Hepatocyte (in vitro differentiated cells): ENCODE data around the gene FNDC1. TPM values are rescaled to one million over a fixed set of nuclear protein-coding genes. Genes with fewer than 3 reads are reported as not detected.

Experiments
- DNase-seq: peaks from one replicate; pipeline ENCODE4 v3.0.0-alpha.2; 2016; ENCODE audit warnings: low spot score
- H2AFZ ChIP-seq: fragments of 200-600 bp; sonication (generic); 2 replicates; pipeline ENCODE4 v1.6.0; 2016; ENCODE audit warnings: antibody characterized with exemption, mild to moderate bottlenecking
- H3K27ac ChIP-seq: fragments of 200-600 bp; sonication (generic); 2 replicates; pipeline ENCODE4 v1.5.1; 2016; ENCODE audit warnings: mild to moderate bottlenecking
- H3K27me3 ChIP-seq: fragments of 200-600 bp; sonication (generic); 2 replicates; pipeline ENCODE4 v1.6.1; 2016
- H3K36me3 ChIP-seq: fragments of 200-600 bp; sonication (generic); replicated peaks from 2 replicates; pipeline ENCODE4 v1.5.1; 2016; ENCODE audit warnings: low read depth; ENCODE audit not compliant: insufficient read depth
- H3K4me1 ChIP-seq: fragments of 200-600 bp; sonication (generic); 2 replicates; pipeline ENCODE4 v1.5.1; 2016; ENCODE audit warnings: mild to moderate bottlenecking, moderate library complexity; ENCODE audit not compliant: insufficient read depth
- H3K4me2 ChIP-seq: fragments of 200-600 bp; sonication (generic); 2 replicates; pipeline ENCODE4 v1.6.0; 2016
- H3K4me3 ChIP-seq: fragments of 200-600 bp; sonication (generic); 2 replicates; pipeline ENCODE4 v1.5.1; 2016; ENCODE audit warnings: mild to moderate bottlenecking
- H3K79me2 ChIP-seq: fragments of 200-600 bp; sonication (generic); 2 replicates; pipeline ENCODE4 v1.6.0; 2017; ENCODE audit warnings: mild to moderate bottlenecking
- H3K9me2 ChIP-seq: fragments of 200-600 bp; sonication (generic); replicated peaks from 2 replicates; pipeline ENCODE4 v1.6.0; 2017; ENCODE audit warnings: mild to moderate bottlenecking; ENCODE audit not compliant: insufficient read depth
- H3K9me3 ChIP-seq: fragments of 200-600 bp; sonication (generic); 2 replicates; pipeline ENCODE4 v1.5.1; 2016; ENCODE audit warnings: low read depth, mild to moderate bottlenecking
- H4K20me1 ChIP-seq: fragments of 200-600 bp; sonication (generic); 2 replicates; pipeline ENCODE4 v1.6.0; 2016; ENCODE audit warnings: mild to moderate bottlenecking; ENCODE audit not compliant: insufficient read depth, poor library complexity, severe bottlenecking
- EZH2 ChIP-seq: fragments of 200-600 bp; sonication (generic); IDR thresholded peaks from 2 replicates; pipeline ENCODE4 v1.6.1; 2016; ENCODE audit warnings: antibody characterized with exemption, mild to moderate bottlenecking, borderline replicate concordance
- EZH2phosphoT487 ChIP-seq: fragments of 200-600 bp; sonication (generic); IDR thresholded peaks from one replicate; pipeline ENCODE4 v1.6.1; 2018; ENCODE audit warnings: antibody characterized with exemption, mild to moderate bottlenecking, low read depth, moderate library complexity; ENCODE audit not compliant: unreplicated experiment, severe bottlenecking
- WGBS: methylation state at CpG from one replicate; pipeline ENCODE4 v1.1.6; 2016; ENCODE audit warnings: low lambda C conversion rate; ENCODE audit errors: missing lambda C conversion rate; 5-methylcytosine and 5-hydroxymethylcytosine counted together
- polyA plus RNA-seq: library from polyadenylated mRNA; unstranded; fragments of >200 nt; fragmentation: Nextera tagmentation; extraction: Ambion mirVana; gene quantifications from 2 replicates; pipeline ENCODE4 v1.2.1, GENCODE V29; 2016
- total RNA-seq: library from RNA; depleted of rRNA; stranded (reverse); fragments of >200 nt; gene quantifications from 2 replicates; pipeline ENCODE4 v1.2.3, GENCODE V29; 2014
- TF ChIP-seq, protein P1 (sequence below): fragments of 200-600 bp; sonication (generic); IDR thresholded peaks from 2 replicates; pipeline ENCODE4 v1.5.1; 2016; ENCODE audit warnings: antibody characterized with exemption, mild to moderate bottlenecking; ENCODE audit not compliant: poor library complexity

The FNDC1 gene
- total and polyA plus RNA-seq, 2 experiments from 2014 or later = 1.3 to 1.7 TPM

DNA sequence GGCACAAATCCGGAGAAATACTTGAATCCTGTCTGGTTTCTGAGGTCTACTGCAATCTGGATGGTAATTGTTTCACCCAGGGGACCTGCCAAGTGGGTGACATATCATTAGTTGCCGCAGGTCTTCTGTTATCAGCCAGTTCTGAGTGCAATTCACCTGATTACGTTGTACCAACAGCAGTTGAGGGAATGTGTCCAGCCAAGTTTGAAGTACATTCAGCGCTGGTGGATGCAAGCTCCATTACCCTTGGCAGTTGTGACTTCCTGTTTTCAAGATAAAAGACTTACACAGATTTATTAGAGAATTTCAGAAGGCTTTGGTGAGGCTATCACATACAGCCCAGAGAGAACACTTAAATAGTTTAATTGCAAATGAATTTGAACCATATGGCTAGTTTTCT is 42.8 kb downstream of the FNDC1 start:
- 56% methylated on average over 4 of the region's 4 CpGs for WGBS
- Histone ChIP-seq H3K27ac (no peak overlapping the region), H3K36me3 (no peaks in the 10 kb centered on the region)

DNA sequence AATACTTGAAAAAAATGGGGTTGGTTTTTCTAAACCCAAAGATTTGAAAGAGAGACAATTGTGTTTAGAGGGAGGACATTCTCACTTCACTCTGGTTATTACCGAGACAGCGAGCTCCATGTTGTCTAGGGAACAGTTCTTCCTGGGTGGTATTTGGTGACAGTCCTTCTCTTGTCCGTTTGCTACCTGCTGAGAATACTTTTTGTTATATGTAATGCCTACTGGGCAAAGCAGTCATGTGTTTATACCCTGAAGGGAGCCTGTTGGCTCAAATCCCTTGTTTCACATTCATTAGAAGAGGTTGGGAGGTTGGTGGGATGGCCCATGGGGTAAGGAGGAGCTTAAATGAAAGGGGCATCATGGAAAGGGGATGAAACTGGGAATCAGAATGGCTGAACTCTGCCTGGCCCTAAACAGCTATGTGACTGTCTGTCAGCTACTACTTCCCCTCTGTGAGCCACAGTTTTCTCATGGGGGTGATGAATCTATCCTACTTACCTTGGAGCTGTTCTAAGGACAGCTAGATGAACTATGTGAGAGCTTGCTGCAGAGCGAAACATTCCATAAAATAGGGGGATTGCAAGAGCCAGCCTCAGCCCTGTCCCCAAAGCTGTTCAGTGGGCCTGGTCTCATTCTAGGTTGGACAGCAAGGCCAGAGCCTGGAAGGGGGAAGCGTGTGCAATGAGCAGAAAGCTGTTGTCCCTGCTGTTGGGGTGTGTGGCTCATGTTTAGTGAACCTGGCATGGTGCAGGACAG is 43.5 kb downstream of the FNDC1 start:
- Histone ChIP-seq H4K20me1 (no peaks in the 10 kb centered on the region), H3K27ac (no peak overlapping the region), H3K27me3 (no peaks in the 10 kb centered on the region), H3K36me3 (no peaks in the 10 kb centered on the region), H3K79me2 (no peaks in the 10 kb centered on the region), H3K9me2 (no peaks in the 10 kb centered on the region), H2AFZ (no peak overlapping the region), H3K9me3 (no peaks in the 10 kb centered on the region), H3K4me2 (no peak overlapping the region), H3K4me1 (no peaks in the 10 kb centered on the region), H3K4me3 (no peak overlapping the region)
- 79% methylated on average over 5 of the region's 5 CpGs for WGBS
- DNase-seq = no peak
- TF ChIP-seq EZH2phosphoT487 (no peak), EZH2 (no peak)
- TF ChIP-seq, protein P1, sequence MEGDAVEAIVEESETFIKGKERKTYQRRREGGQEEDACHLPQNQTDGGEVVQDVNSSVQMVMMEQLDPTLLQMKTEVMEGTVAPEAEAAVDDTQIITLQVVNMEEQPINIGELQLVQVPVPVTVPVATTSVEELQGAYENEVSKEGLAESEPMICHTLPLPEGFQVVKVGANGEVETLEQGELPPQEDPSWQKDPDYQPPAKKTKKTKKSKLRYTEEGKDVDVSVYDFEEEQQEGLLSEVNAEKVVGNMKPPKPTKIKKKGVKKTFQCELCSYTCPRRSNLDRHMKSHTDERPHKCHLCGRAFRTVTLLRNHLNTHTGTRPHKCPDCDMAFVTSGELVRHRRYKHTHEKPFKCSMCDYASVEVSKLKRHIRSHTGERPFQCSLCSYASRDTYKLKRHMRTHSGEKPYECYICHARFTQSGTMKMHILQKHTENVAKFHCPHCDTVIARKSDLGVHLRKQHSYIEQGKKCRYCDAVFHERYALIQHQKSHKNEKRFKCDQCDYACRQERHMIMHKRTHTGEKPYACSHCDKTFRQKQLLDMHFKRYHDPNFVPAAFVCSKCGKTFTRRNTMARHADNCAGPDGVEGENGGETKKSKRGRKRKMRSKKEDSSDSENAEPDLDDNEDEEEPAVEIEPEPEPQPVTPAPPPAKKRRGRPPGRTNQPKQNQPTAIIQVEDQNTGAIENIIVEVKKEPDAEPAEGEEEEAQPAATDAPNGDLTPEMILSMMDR = no peak

More for the DNA sequence above, 42.8 kb downstream of the FNDC1 start:
- TF ChIP-seq EZH2phosphoT487 (no peak), EZH2 (no peak)
- TF ChIP-seq, protein P1 = no peak
- Histone ChIP-seq H4K20me1 (no peaks in the 10 kb centered on the region), H3K4me1 (no peaks in the 10 kb centered on the region), H3K4me3 (no peak overlapping the region), H3K4me2 (no peak overlapping the region), H3K27me3 (no peaks in the 10 kb centered on the region), H2AFZ (no peak overlapping the region), H3K79me2 (no peaks in the 10 kb centered on the region), H3K9me2 (no peaks in the 10 kb centered on the region), H3K9me3 (no peaks in the 10 kb centered on the region)
- no peak for DNase-seq

DNA sequence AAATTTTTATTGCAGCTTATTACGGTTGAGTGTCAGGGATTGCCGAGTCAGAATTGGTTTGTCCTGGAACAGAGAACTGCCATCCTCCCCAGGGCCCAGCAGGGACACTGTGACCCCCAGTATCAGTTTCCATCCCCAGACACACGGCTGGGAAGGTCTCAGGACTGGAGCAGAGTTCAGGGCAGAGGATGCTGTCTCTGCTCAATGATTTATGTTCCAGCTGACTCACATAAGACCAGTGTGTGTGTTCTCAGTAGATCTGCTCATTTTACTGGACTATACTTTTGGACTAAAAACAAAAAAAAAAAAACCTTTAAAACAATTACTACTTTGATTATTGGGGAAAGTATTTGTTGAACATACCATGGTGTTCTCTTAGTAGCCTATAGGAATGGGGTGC is 44.2 kb downstream of the FNDC1 start:
- Histone ChIP-seq H3K79me2 (no peaks in the 10 kb centered on the region), H3K4me2 (no peak overlapping the region), H3K27ac (no peak overlapping the region), H3K4me1 (no peaks in the 10 kb centered on the region), H3K9me3 (no peaks in the 10 kb centered on the region), H3K27me3 (no peaks in the 10 kb centered on the region), H3K36me3 (no peaks in the 10 kb centered on the region), H3K4me3 (no peak overlapping the region), H3K9me2 (no peaks in the 10 kb centered on the region), H4K20me1 (no peaks in the 10 kb centered on the region), H2AFZ (no peak overlapping the region)
- WGBS = 40% methylated on average over 3 of the region's 3 CpGs
- DNase-seq = no peak
- TF ChIP-seq, protein P1 = no peak
- TF ChIP-seq EZH2 (no peak), EZH2phosphoT487 (no peak)
